ENCODE measurements around the gene KCNK6. TPM values are rescaled to one million over a fixed set of nuclear protein-coding genes. Genes with fewer than 3 reads are reported as not detected.
A peak's percentile ranks its signal among the peaks of the same experiment; 100 is the strongest.

The KCNK6 gene
- total and polyA plus RNA-seq, 2 donors (not counting 3 experiments of a cell fraction or from before 2014, with no cell fraction given), result 7.4 to 11.3 TPM

- CTCF ChIA-PET, result interaction anchor here (1.2 to 1.4 kb wide), 4 partner anchors 12 to 34 kb away, joined by 3 to 6 read pairs (median 4); partner anchors contain the start of gene SPINT2
These were observed 41.5 kb upstream of the KCNK6 start for GRCh38 chr19:38277969-38278680.

More at GRCh38 chr19:38277969-38278680, 41.5 kb upstream of the KCNK6 start:
- peak; percentile 78 for DNase-seq (ENCODE audit: low read depth, low spot score)
- Histone ChIP-seq H3K4me1 (ENCODE audit: control insufficient read depth, extremely low read depth, insufficient read depth, low read length) (peaks cover 30% of the 10 kb centered on the region), H3K79me2 (ENCODE audit: control insufficient read depth, insufficient read depth, low read length) (no peaks in the 10 kb centered on the region), H3K27me3 (ENCODE audit: control insufficient read depth in 2 of 2, insufficient read depth in 2 of 2, low read length in 2 of 2) (no peaks in the 10 kb centered on the region), H3K9me1 (replicated peaks; ENCODE audit: control insufficient read depth, extremely low read depth, insufficient read depth, low read length) (no peaks in the 10 kb centered on the region), H2AFZ (ENCODE audit: low read depth, low read length) (peak overlapping the region; percentile 0), H3K9me3 (replicated peaks; ENCODE audit: control insufficient read depth, insufficient read depth, low read length) (no peaks in the 10 kb centered on the region), H3K36me3 (ENCODE audit: control insufficient read depth in 2 of 2, extremely low read depth in 1 of 2, insufficient read depth in 2 of 2, low read length in 2 of 2) (no peaks in the 10 kb centered on the region), H3K9ac (replicated peaks; ENCODE audit: extremely low read depth, insufficient read depth, low read length) (peak overlapping the region; percentile 59), H3K4me3 (replicated peaks in 1 of 3; ENCODE audit: insufficient read depth in 1 of 3, low read depth in 1 of 3, low read length in 3 of 3) (no peak overlapping the region), H3K27ac (ENCODE audit: insufficient read depth, low read depth, low read length) (peak overlapping the region; percentile 73), H4K20me1 (replicated peaks; ENCODE audit: control insufficient read depth, extremely low read depth, insufficient read depth, low read length) (no peaks in the 10 kb centered on the region), H3K4me2 (ENCODE audit: insufficient read depth, low read length) (peak overlapping the region; percentile 62)
- TF ChIP-seq EZH2 (IDR thresholded peaks at IDR 0.05; ENCODE audit: borderline replicate concordance, low read depth, low read length, severe bottlenecking) (no peak), GATA2 (IDR thresholded peaks at IDR 0.05; ENCODE audit: insufficient read depth, insufficient read length, low read depth, low read length) (peak; percentile 66), POLR2A (IDR thresholded peaks at IDR 0.05; ENCODE audit: low read depth, low read length) (no peak), MYC (IDR thresholded peaks at IDR 0.05; ENCODE audit: low read depth, low read length) (no peak), FOS (IDR thresholded peaks at IDR 0.05; ENCODE audit: borderline replicate concordance, insufficient read depth, low read length) (no peak), POLR2AphosphoS5 (IDR thresholded peaks at IDR 0.05; ENCODE audit: insufficient read depth, low read depth, low read length) (peak; percentile 60), JUN (IDR thresholded peaks at IDR 0.05; ENCODE audit: borderline replicate concordance, insufficient read depth, insufficient read length, low read depth) (peak; percentile 68)
- TF ChIP-seq, protein P1, sequence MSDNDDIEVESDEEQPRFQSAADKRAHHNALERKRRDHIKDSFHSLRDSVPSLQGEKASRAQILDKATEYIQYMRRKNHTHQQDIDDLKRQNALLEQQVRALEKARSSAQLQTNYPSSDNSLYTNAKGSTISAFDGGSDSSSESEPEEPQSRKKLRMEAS (IDR thresholded peaks at IDR 0.05; ENCODE audit: insufficient read depth, insufficient read length), result no peak
- TF ChIP-seq, protein P2, sequence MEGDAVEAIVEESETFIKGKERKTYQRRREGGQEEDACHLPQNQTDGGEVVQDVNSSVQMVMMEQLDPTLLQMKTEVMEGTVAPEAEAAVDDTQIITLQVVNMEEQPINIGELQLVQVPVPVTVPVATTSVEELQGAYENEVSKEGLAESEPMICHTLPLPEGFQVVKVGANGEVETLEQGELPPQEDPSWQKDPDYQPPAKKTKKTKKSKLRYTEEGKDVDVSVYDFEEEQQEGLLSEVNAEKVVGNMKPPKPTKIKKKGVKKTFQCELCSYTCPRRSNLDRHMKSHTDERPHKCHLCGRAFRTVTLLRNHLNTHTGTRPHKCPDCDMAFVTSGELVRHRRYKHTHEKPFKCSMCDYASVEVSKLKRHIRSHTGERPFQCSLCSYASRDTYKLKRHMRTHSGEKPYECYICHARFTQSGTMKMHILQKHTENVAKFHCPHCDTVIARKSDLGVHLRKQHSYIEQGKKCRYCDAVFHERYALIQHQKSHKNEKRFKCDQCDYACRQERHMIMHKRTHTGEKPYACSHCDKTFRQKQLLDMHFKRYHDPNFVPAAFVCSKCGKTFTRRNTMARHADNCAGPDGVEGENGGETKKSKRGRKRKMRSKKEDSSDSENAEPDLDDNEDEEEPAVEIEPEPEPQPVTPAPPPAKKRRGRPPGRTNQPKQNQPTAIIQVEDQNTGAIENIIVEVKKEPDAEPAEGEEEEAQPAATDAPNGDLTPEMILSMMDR (IDR thresholded peaks at IDR 0.05; ENCODE audit: extremely low read depth in 1 of 2, insufficient read depth in 1 of 2, low read depth in 1 of 2, low read length in 2 of 2), result no peak
- FAIRE-seq, result peak; percentile 91
- dilution Hi-C loops (cut with MboI; ENCODE audit: extremely low pct_ligation_motif_present, low sequenced_read_pairs) (no loop called here), intact Hi-C loops (cut with micrococcal nuclease) (loop anchor here (1.0 kb wide), 4 partner anchors 11 to 57 kb away; partner anchors contain the start of gene CATSPERG)
- POLR2A ChIA-PET, result no interaction called here
- BruUV-seq (replicated peaks), result TSS peak; percentile 84
